GM21576 (cell line): ENCODE measurements around the gene FSHR.

Experiments used
- ATAC-seq: cut with Tn5 transposase; IDR thresholded peaks from one replicate; pipeline ENCODE4 v1.9.1; 2021; ENCODE audit warnings: mild to moderate bottlenecking, moderate library complexity; ENCODE audit not compliant: unreplicated experiment

FSHR gene

GRCh38 chr2:48968011-48968410 lies 186.3 kb downstream of the FSHR start:
- ATAC-seq: no peak

- ATAC-seq: no peak
These were observed 189.1 kb downstream of the FSHR start for GRCh38 chr2:48965204-48965603.

- no peak for ATAC-seq
These were observed 193.3 kb downstream of the FSHR start for GRCh38 chr2:48961009-48961408.

GRCh38 chr2:48954935-48955334 lies 199.4 kb downstream of the FSHR start:
- ATAC-seq: no peak

- ATAC-seq: no peak
These were observed 200.0 kb downstream of the FSHR start for GRCh38 chr2:48954311-48954710.

GRCh38 chr2:48952614-48953013 lies 201.7 kb downstream of the FSHR start:
- ATAC-seq: no peak

DNA sequence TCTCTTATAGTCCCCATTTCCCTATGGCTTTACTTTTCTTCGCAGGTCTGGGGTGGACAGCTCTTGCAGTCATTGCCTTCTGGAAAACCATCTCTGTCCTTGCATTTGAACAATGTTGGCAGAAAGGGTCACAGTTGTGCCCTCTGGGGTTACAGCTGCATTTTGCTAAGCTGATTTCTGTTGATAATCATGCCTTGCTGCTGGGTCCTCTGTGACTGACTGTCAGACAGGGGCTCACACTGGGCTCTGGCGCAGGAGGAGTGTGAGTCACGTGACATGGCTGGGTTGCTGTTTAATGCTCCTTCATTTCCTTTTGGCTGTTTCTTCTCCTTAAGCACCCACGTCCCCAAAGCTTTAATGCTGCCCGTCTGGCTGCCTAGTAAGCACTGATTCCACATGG lies 202.2 kb downstream of the FSHR start:
- no peak for ATAC-seq

GRCh38 chr2:48948400-48949125 lies 205.8 kb downstream of the FSHR start:
- no peak for ATAC-seq

- peak; percentile 92 for ATAC-seq
These were observed 207.8 kb downstream of the FSHR start for GRCh38 chr2:48946449-48947048.

GRCh38 chr2:48944956-48945355 lies 209.4 kb downstream of the FSHR start:
- no peak for ATAC-seq

GRCh38 chr2:48943436-48943835 lies 210.9 kb downstream of the FSHR start:
- ATAC-seq: no peak

DNA sequence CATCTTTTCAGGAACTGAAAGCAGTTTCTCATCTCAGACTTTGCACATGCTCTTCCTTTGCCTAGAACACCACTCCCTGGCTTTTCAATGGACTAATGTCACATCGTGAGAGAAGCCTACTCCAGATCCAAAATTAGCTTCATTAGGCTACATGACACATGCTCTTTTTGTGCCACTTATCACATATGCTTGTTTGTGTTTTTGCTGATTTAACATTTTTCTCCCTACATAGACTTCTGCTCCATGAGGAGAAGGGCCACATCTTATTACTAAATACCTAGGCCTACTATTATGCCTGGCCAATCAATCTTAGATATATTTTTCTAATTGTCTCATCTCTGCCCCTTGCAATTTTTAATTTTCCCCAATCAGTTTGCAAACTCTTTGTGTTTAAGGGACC lies 212.4 kb downstream of the FSHR start:
- ATAC-seq: no peak

- ATAC-seq: no peak
These were observed 212.9 kb downstream of the FSHR start for GRCh38 chr2:48941456-48941855.

- ATAC-seq: no peak
These were observed 213.7 kb downstream of the FSHR start for GRCh38 chr2:48940606-48941005.

DNA sequence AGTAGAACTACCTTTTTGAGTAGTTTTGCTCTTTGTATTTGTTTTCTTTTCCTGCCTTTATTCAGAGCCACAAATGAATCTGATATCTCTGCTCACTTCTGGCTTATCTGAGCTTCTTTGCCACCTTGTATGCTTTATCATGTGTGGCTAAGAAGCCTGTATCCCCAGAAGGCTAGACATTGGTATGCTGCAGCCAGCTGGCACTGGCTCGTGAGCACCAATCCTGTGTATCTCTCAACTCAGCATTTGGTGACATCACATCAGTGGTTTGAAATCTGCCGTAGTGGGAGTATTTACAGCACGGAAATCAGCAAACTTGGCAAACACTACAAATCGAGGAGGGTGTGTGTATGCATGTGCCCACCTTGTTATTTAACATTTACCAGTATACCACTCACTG lies 215.1 kb downstream of the FSHR start:
- no peak for ATAC-seq

- ATAC-seq: no peak
These were observed 216.1 kb downstream of the FSHR start for GRCh38 chr2:48938231-48938630.

DNA sequence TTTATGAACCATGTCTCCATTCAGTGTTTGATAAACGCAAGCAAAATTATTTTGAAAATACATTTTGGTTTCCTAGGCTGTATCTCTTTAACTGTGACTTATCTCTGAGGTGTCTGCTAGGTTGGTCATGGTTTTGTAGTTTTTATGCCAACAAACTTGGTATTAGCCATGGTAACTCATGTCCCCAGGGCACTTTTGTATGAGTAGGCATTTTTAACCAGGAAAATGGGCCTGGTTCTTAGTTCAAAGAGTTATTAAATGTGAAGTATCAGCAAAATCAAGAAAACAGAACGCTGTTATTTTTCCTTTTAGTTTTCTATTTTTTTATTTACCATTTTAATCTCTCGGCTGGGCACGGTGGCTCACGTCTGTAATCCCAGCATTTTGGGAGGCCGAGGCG lies 219.5 kb downstream of the FSHR start:
- ATAC-seq: no peak

GRCh38 chr2:48933828-48934497 lies 220.4 kb downstream of the FSHR start:
- ATAC-seq: no peak

DNA sequence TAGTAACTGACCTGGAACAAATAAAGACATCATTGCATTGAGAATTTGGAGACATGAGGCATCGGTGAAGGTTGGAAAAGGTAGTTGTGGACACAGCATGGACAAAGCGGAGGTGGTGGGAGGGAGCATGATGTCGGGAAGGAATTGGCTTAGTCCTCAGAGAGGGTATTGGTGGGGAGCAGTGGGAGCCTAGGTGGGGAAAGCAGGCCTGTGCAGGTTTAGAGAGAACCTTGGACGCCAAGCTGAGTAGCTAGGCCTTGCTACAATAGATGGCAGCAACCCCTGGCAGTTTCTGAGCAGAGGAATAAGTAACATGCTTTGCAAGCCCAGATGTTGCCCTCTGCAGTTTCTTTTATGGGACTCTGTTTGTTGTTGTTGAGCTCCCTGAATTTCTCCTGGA lies 221.6 kb downstream of the FSHR start:
- no peak for ATAC-seq

DNA sequence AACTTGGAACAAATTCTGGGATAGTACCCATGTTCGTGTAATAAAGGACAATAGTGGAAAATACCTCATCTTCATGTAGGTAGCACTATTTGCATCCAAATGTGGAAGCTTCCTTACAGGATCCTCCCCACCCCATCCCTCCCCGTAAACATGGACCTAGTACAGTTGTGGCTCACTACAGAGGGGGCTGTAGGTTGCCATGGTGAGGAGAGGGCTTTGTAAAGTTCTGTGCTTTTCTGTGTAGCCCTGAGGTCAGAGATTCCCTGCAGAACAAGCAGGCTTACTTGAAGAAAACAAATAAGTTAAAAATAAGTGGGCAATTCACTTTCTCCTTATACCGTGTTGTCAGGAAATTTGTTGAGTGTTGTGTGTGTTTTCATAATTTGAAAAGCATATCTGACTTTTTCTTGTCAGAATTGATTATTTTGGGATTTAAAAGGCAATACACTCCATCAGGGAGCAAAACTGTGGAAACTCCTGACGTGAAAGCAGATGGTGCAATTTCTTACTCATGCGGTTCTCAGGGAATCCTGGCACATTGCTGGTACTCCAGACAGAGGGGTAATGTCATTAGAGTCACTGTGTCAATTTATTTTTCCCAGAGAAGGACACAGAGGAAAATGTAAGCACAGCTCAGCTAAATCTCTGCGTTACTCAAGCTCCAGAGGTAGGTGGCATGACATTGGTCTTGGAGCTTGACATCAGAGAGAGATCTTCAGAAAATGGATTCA lies 224.6 kb downstream of the FSHR start:
- ATAC-seq: no peak

DNA sequence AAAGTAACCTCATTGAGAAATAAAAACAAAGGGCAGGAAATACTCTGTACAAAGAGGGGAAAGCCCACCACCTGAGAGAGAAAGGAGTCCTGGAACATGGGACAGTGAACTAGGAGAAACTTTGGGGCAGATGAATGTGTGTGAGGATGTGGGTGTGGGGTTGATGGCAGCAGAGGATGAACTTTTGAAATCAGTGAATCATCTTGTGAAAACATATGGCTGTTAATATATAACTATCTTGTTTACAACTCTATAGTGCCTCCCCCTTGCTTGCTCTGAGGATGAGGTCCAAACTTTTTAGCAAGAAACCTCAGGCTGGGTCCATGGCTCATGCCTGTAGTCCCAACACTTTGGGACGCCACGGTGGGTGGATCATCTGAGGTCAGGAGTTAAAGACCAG lies 227.0 kb downstream of the FSHR start:
- no peak for ATAC-seq

DNA sequence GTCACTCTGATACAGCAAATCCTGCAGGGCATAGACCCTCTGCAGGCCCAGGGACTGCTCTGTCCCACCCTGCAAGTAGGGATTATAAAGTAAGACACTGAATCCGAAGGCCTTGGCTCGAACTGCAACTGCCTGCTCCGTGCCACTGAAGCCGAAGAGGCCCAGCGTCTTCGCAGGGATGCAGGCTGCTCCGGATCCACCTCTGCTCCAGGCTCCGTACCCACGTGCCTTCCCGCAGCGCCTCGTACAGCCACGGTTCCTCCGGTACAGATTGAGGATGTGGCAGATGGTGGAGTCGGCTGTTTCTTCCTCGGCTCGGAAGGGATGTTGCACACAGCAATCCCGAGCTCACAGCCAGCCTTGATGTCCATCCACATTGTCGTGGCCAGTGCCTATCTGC lies 238.4 kb downstream of the FSHR start:
- ATAC-seq: no peak
